Loucy (cell line): Measurements from ENCODE around the gene ABCA3.
"Not testable (repeated sequence)": the region's sequence is repeated elsewhere in the genome, so short reads cannot be mapped to it uniquely, and the experiment has no call there.

Experiments used
- H2AFZ ChIP-seq: fragments of 200-600 bp; sonication (generic); 2 replicates; pipeline ENCODE4 v1.6.0; 2016; ENCODE audit warnings: antibody characterized with exemption, mild to moderate bottlenecking, low read length, moderate library complexity
- H3F3A ChIP-seq: fragments of 200-600 bp; 2 replicates; pipeline ENCODE4 v1.6.0; 2016; ENCODE audit warnings: antibody characterized with exemption, low read depth, mild to moderate bottlenecking
- H3K27me3 ChIP-seq: fragments of 200-600 bp; sonication (generic); 2 replicates; pipeline ENCODE4 v1.6.1; 2014; ENCODE audit warnings: low read length, mild to moderate bottlenecking; ENCODE audit not compliant: insufficient read depth, poor library complexity, severe bottlenecking
- H3K36me3 ChIP-seq: fragments of 200-600 bp; sonication (generic); 2 replicates; pipeline ENCODE4 v1.6.1; 2016; ENCODE audit warnings: low read length; ENCODE audit not compliant: insufficient read depth
- H3K4me1 ChIP-seq: fragments of 200-600 bp; sonication (generic); 2 replicates; pipeline ENCODE4 v1.5.1; 2014; ENCODE audit warnings: low read length, mild to moderate bottlenecking; ENCODE audit not compliant: insufficient read depth, poor library complexity, severe bottlenecking
- H3K4me2 ChIP-seq: fragments of 200-600 bp; sonication (generic); 2 replicates; pipeline ENCODE4 v1.6.0; 2014; ENCODE audit warnings: antibody characterized with exemption, low read length, low read depth, mild to moderate bottlenecking; ENCODE audit not compliant: poor library complexity, severe bottlenecking
- H3K4me3 ChIP-seq: fragments of 200-600 bp; sonication (generic); 2 replicates; pipeline ENCODE4 v1.5.1; 2014; ENCODE audit warnings: low read length, mild to moderate bottlenecking, mixed read lengths; ENCODE audit not compliant: poor library complexity, severe bottlenecking
- H3K79me2 ChIP-seq: fragments of 200-600 bp; sonication (generic); 2 replicates; pipeline ENCODE4 v1.6.1; 2014; ENCODE audit warnings: low read length; ENCODE audit not compliant: insufficient read depth
- H3K9ac ChIP-seq: fragments of 200-600 bp; sonication (generic); 2 replicates; pipeline ENCODE4 v1.6.0; 2014; ENCODE audit warnings: mild to moderate bottlenecking, low read depth, low read length, moderate library complexity; ENCODE audit not compliant: poor library complexity, severe bottlenecking
- H3K9me2 ChIP-seq: fragments of 200-600 bp; sonication (generic); replicated peaks from 2 replicates; pipeline ENCODE4 v1.6.1; 2016; ENCODE audit warnings: low read depth, low read length, mixed read lengths
- H3K9me3 ChIP-seq: fragments of 200-600 bp; sonication (generic); 2 replicates; pipeline ENCODE4 v1.6.1; 2014; ENCODE audit warnings: mild to moderate bottlenecking, antibody characterized with exemption, low read length, low read depth; ENCODE audit not compliant: insufficient read depth
- H4K20me1 ChIP-seq: fragments of 200-600 bp; sonication (generic); 2 replicates; pipeline ENCODE4 v1.6.0; 2014; ENCODE audit warnings: antibody characterized with exemption, low read length, mild to moderate bottlenecking; ENCODE audit not compliant: insufficient read depth, poor library complexity, severe bottlenecking
- EZH2phosphoT487 ChIP-seq: fragments of 200-600 bp; IDR thresholded peaks from 2 replicates; pipeline ENCODE4 v1.6.1; 2018; ENCODE audit warnings: antibody characterized with exemption, mild to moderate bottlenecking, moderate library complexity, borderline replicate concordance
- TF ChIP-seq, protein P1 (sequence below): fragments of 200-600 bp; sonication (generic); conservative IDR thresholded peaks from 2 replicates; pipeline ENCODE4 v1.5.1; 2014; ENCODE audit warnings: mild to moderate bottlenecking, antibody characterized with exemption, low read length

Gene ABCA3

GRCh38 chr16:2386990-2387389 lies 46.5 kb upstream of the ABCA3 start:
- Histone ChIP-seq H3K9ac (no peak overlapping the region), H3K4me2 (no peak overlapping the region), H3F3A (no peaks in the 10 kb centered on the region), H4K20me1 (no peaks in the 10 kb centered on the region), H3K4me1 (no peaks in the 10 kb centered on the region), H3K27me3 (no peaks in the 10 kb centered on the region), H3K4me3 (no peak overlapping the region), H3K36me3 (no peaks in the 10 kb centered on the region), H3K79me2 (no peaks in the 10 kb centered on the region), H3K9me2 (no peaks in the 10 kb centered on the region), H3K9me3 (no peaks in the 10 kb centered on the region), H2AFZ (no peak overlapping the region)
- TF ChIP-seq, protein P1, sequence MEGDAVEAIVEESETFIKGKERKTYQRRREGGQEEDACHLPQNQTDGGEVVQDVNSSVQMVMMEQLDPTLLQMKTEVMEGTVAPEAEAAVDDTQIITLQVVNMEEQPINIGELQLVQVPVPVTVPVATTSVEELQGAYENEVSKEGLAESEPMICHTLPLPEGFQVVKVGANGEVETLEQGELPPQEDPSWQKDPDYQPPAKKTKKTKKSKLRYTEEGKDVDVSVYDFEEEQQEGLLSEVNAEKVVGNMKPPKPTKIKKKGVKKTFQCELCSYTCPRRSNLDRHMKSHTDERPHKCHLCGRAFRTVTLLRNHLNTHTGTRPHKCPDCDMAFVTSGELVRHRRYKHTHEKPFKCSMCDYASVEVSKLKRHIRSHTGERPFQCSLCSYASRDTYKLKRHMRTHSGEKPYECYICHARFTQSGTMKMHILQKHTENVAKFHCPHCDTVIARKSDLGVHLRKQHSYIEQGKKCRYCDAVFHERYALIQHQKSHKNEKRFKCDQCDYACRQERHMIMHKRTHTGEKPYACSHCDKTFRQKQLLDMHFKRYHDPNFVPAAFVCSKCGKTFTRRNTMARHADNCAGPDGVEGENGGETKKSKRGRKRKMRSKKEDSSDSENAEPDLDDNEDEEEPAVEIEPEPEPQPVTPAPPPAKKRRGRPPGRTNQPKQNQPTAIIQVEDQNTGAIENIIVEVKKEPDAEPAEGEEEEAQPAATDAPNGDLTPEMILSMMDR, result no peak; the same call in 1 of the 2 replicates
- no peak for TF ChIP-seq EZH2phosphoT487

GRCh38 chr16:2385982-2386381 lies 45.5 kb upstream of the ABCA3 start:
- not testable (repeated sequence) for H3K36me3 ChIP-seq, H2AFZ ChIP-seq, H3K4me1 ChIP-seq, H3K4me3 ChIP-seq, H3K9ac ChIP-seq, H3K9me2 ChIP-seq, H3K9me3 ChIP-seq, H3K4me2 ChIP-seq, H3F3A ChIP-seq, H4K20me1 ChIP-seq, H3K27me3 ChIP-seq, H3K79me2 ChIP-seq

DNA sequence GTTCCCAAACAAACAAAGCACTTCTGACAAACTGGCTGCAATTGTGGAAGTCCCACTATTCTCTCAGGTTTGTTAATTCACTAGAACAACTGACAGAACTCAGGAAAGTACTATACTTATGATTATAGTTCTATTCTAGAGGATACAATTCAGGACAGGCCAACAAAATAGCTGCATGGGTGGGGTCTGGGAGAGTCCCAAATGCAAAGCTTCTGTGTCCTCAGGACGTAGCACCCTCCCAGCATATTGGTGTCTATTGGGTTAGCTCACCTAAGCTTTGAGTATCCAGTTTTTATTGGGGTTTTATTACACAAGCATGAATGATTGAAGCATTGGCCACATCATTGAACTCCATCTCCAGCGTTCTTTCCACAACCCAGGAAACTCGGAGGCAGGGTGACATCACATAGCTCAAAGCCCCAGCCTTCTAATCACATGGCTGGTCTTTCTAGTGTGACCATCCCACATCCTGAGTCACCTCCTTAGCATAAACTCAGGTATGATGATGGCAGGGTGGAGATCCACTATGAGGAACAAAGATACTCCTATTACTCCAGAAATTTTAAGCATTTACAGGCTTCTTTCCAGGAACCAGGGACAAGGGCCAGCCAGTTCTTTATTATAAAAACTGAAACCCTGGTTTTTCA lies 44.8 kb upstream of the ABCA3 start:
- Histone ChIP-seq H3K79me2 (no peaks in the 10 kb centered on the region), H3K36me3 (no peaks in the 10 kb centered on the region), H3F3A (no peaks in the 10 kb centered on the region), H3K4me3 (no peak overlapping the region), H3K4me2 (no peak overlapping the region), H3K9me2 (no peaks in the 10 kb centered on the region), H3K27me3 (no peaks in the 10 kb centered on the region), H3K4me1 (no peaks in the 10 kb centered on the region), H3K9ac (no peak overlapping the region), H4K20me1 (no peaks in the 10 kb centered on the region), H2AFZ (no peak overlapping the region), H3K9me3 (no peaks in the 10 kb centered on the region)
- TF ChIP-seq, protein P1, result no peak
- no peak for TF ChIP-seq EZH2phosphoT487

GRCh38 chr16:2384426-2384825 lies 43.9 kb upstream of the ABCA3 start:
- TF ChIP-seq, protein P1, result no peak
- no peak for TF ChIP-seq EZH2phosphoT487
- H2AFZ ChIP-seq, result no peak overlapping the region

More at GRCh38 chr16:2384426-2384825, 43.9 kb upstream of the ABCA3 start:
- Histone ChIP-seq H3K4me3 (no peak overlapping the region), H3K9ac (no peak overlapping the region), H3K9me2 (no peaks in the 10 kb centered on the region), H3K79me2 (no peaks in the 10 kb centered on the region), H3K36me3 (no peaks in the 10 kb centered on the region), H3K4me1 (no peaks in the 10 kb centered on the region), H4K20me1 (no peaks in the 10 kb centered on the region), H3K9me3 (no peaks in the 10 kb centered on the region), H3K4me2 (no peak overlapping the region), H3K27me3 (no peaks in the 10 kb centered on the region), H3F3A (no peaks in the 10 kb centered on the region)
